ENCODE measurements around the gene AXIN1.

AXIN1 gene

GRCh38 chr16:243348-243747, 109.2 kb downstream of the AXIN1 start:
- DNase-seq (ENCODE audit: low read depth), result no peak

GRCh38 chr16:242281-242680, 110.2 kb downstream of the AXIN1 start:
- TF ChIP-seq, protein P1, sequence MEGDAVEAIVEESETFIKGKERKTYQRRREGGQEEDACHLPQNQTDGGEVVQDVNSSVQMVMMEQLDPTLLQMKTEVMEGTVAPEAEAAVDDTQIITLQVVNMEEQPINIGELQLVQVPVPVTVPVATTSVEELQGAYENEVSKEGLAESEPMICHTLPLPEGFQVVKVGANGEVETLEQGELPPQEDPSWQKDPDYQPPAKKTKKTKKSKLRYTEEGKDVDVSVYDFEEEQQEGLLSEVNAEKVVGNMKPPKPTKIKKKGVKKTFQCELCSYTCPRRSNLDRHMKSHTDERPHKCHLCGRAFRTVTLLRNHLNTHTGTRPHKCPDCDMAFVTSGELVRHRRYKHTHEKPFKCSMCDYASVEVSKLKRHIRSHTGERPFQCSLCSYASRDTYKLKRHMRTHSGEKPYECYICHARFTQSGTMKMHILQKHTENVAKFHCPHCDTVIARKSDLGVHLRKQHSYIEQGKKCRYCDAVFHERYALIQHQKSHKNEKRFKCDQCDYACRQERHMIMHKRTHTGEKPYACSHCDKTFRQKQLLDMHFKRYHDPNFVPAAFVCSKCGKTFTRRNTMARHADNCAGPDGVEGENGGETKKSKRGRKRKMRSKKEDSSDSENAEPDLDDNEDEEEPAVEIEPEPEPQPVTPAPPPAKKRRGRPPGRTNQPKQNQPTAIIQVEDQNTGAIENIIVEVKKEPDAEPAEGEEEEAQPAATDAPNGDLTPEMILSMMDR (conservative IDR thresholded peaks at IDR 0.05; ENCODE audit: low read depth, low read length), result no peak
- H3K4me3 ChIP-seq (ENCODE audit: low read length), result no peak overlapping the region
- no peak for DNase-seq (ENCODE audit: low read depth)

More at GRCh38 chr16:243348-243747, 109.2 kb downstream of the AXIN1 start:
- no peak overlapping the region for H3K4me3 ChIP-seq (ENCODE audit: low read length)
- TF ChIP-seq, protein P1 (conservative IDR thresholded peaks at IDR 0.05; ENCODE audit: low read depth, low read length), result no peak

DNA sequence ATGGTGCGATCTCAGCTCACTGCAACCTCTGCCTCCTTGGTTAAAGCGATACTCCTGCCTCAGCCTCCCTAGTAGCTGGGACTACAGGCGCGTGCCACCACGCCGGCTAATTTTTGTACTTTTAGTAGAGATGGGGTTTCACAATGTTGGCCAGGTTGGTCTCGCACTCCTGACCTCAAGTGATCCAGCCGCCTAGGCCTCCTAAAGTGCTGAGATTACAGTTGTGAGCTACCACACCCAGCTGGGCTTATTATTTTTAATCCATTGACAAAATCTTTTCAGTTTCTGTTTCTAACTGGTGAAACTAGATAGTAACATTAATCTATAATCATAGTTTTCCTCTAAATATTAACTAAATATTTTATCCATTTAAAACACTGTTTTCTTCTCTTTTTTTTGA, 112.0 kb downstream of the AXIN1 start:
- no peak for DNase-seq (ENCODE audit: low read depth)
- H3K4me3 ChIP-seq (ENCODE audit: low read length), result no peak overlapping the region
- TF ChIP-seq, protein P1 (conservative IDR thresholded peaks at IDR 0.05; ENCODE audit: low read depth, low read length), result no peak

DNA sequence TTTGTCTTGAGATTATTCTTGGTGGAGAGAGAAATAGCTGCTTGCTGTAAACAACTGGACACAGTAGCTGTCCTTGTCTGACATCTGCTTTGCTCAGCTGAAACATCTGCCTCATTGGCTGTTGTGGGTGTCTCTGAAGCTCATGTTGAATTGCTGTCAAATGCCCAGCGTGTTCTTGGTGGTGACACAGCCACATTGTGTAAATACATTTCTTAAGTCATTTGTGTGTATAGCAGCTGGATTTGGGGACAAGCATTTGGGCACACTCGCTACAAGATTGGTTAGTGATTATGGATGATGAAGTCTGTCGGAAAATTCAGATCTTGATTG, 112.6 kb downstream of the AXIN1 start:
- no peak overlapping the region for H3K4me3 ChIP-seq (ENCODE audit: low read length)
- TF ChIP-seq, protein P1 (conservative IDR thresholded peaks at IDR 0.05; ENCODE audit: low read depth, low read length), result no peak
- DNase-seq (ENCODE audit: low read depth), result no peak

All from retinal pigment epithelial cell (primary cell).